ENCODE data around the gene S100A8.

Gene S100A8

GRCh38 chr1:153342178-153342577 is 48.7 kb downstream of the S100A8 start:
- DNase-seq (ENCODE audit: low read depth), result no peak
- no peak for TF ChIP-seq MAX (IDR thresholded peaks at IDR 0.05; ENCODE audit: low read depth, low read length)
- no peak for TF ChIP-seq MYC (IDR thresholded peaks at IDR 0.05; ENCODE audit: low read depth, low read length)
- TF ChIP-seq POLR2A (IDR thresholded peaks at IDR 0.05; ENCODE audit: extremely low read depth, insufficient read length), result no peak
- no peak for TF ChIP-seq CTCF (IDR thresholded peaks at IDR 0.05; ENCODE audit: low read depth, low read length)
- no peak overlapping the region for H3K4me3 ChIP-seq (ENCODE audit: low read depth, low read length)

- DNase-seq (ENCODE audit: low read depth), result no peak
- no peak overlapping the region for H3K4me3 ChIP-seq (ENCODE audit: low read depth, low read length)
- TF ChIP-seq CTCF (IDR thresholded peaks at IDR 0.05; ENCODE audit: low read depth, low read length), result no peak
- TF ChIP-seq MYC (IDR thresholded peaks at IDR 0.05; ENCODE audit: low read depth, low read length), result no peak
Measured at GRCh38 chr1:153341431-153341934, 49.4 kb downstream of the S100A8 start.

- DNase-seq (ENCODE audit: low read depth), result no peak
- TF ChIP-seq CTCF (IDR thresholded peaks at IDR 0.05; ENCODE audit: low read depth, low read length) (no peak), MAX (IDR thresholded peaks at IDR 0.05; ENCODE audit: low read depth, low read length) (no peak), MYC (IDR thresholded peaks at IDR 0.05; ENCODE audit: low read depth, low read length) (no peak), POLR2A (IDR thresholded peaks at IDR 0.05; ENCODE audit: extremely low read depth, insufficient read length) (no peak)
- no peak overlapping the region for H3K4me3 ChIP-seq (ENCODE audit: low read depth, low read length)
Measured at GRCh38 chr1:153340356-153340755, 50.5 kb downstream of the S100A8 start.

Measured in NB4 (cell line).